ENCODE data around the gene KL.

DNA sequence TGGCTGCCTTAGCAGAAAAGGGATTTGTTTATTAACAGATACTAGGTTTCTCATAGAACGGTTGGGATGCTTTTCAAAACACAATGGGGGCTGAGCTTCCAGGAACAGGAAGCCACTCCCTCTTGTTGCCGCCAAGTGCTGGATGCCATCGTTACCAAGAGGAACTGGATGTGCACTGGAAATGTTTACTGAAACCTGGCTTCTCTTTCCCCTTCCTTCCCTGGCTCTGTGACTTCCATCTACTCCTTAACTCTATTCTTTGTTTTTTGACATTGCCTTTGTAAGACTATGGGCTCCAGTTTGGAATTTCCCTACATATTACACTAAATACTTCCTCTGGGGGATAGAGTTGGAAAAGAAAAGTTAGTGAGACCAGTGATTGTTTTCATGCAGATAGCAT, 11.7 kb upstream of the KL start:
- TF ChIP-seq, protein P1, sequence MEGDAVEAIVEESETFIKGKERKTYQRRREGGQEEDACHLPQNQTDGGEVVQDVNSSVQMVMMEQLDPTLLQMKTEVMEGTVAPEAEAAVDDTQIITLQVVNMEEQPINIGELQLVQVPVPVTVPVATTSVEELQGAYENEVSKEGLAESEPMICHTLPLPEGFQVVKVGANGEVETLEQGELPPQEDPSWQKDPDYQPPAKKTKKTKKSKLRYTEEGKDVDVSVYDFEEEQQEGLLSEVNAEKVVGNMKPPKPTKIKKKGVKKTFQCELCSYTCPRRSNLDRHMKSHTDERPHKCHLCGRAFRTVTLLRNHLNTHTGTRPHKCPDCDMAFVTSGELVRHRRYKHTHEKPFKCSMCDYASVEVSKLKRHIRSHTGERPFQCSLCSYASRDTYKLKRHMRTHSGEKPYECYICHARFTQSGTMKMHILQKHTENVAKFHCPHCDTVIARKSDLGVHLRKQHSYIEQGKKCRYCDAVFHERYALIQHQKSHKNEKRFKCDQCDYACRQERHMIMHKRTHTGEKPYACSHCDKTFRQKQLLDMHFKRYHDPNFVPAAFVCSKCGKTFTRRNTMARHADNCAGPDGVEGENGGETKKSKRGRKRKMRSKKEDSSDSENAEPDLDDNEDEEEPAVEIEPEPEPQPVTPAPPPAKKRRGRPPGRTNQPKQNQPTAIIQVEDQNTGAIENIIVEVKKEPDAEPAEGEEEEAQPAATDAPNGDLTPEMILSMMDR (IDR thresholded peaks at IDR 0.05 in 4 of 5, conservative IDR thresholded peaks at IDR 0.05 in 1 of 5): no peak
- TF ChIP-seq POLR2A (IDR thresholded peaks at IDR 0.05): no peak

Data from gastrocnemius medialis (tissue), 4 donors.